ENCODE results near the gene TLR7.

Gene TLR7

DNA sequence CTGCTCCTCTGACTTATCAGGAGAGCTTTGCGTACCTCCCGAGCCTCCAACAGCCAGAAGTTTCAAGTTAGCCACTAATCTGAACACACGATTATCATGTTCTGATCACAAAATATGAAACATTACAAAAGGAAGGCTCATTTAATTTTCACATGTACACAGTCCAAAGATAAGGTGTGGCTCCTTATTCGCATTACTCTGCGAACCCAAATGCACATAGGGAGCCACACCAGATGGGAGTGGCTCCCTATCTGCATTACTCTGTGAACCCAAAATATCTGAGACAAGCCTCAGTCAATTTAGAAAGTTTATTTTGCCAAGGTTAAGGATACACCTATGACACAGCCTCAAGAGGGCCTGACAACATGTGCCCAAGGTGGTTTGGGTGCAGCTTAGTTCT is 68.0 kb downstream of the TLR7 start:
- no peak for FAIRE-seq

DNA sequence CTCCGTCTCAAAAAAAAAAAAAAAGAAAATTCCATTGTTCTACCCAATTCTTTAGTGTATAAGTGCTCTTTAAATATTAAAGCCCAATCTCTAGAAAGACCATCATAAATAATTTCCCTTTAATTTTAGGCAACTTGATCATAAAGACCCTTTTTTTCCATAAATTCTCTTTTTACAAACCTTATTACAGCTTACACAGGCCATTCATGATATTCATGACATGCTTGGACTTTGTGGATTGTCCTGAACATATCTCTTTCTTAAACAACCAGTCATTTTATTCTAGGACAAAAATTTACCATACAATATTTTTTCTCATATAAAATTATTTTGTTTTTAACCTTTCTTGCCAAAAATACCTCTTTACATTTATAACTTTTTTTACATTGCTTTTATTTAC is 70.1 kb downstream of the TLR7 start:
- FAIRE-seq: no peak
